HG03558 (cell line): ENCODE data around the gene MMS19.

Experiments
- ATAC-seq: cut with Tn5 transposase; IDR thresholded peaks from one replicate; pipeline ENCODE4 v1.9.1; 2021; ENCODE audit warnings: moderate number of reproducible peaks; ENCODE audit not compliant: unreplicated experiment; ENCODE audit errors: extremely low read depth

The MMS19 gene, protein sequence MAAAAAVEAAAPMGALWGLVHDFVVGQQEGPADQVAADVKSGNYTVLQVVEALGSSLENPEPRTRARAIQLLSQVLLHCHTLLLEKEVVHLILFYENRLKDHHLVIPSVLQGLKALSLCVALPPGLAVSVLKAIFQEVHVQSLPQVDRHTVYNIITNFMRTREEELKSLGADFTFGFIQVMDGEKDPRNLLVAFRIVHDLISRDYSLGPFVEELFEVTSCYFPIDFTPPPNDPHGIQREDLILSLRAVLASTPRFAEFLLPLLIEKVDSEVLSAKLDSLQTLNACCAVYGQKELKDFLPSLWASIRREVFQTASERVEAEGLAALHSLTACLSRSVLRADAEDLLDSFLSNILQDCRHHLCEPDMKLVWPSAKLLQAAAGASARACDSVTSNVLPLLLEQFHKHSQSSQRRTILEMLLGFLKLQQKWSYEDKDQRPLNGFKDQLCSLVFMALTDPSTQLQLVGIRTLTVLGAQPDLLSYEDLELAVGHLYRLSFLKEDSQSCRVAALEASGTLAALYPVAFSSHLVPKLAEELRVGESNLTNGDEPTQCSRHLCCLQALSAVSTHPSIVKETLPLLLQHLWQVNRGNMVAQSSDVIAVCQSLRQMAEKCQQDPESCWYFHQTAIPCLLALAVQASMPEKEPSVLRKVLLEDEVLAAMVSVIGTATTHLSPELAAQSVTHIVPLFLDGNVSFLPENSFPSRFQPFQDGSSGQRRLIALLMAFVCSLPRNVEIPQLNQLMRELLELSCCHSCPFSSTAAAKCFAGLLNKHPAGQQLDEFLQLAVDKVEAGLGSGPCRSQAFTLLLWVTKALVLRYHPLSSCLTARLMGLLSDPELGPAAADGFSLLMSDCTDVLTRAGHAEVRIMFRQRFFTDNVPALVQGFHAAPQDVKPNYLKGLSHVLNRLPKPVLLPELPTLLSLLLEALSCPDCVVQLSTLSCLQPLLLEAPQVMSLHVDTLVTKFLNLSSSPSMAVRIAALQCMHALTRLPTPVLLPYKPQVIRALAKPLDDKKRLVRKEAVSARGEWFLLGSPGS

DNA sequence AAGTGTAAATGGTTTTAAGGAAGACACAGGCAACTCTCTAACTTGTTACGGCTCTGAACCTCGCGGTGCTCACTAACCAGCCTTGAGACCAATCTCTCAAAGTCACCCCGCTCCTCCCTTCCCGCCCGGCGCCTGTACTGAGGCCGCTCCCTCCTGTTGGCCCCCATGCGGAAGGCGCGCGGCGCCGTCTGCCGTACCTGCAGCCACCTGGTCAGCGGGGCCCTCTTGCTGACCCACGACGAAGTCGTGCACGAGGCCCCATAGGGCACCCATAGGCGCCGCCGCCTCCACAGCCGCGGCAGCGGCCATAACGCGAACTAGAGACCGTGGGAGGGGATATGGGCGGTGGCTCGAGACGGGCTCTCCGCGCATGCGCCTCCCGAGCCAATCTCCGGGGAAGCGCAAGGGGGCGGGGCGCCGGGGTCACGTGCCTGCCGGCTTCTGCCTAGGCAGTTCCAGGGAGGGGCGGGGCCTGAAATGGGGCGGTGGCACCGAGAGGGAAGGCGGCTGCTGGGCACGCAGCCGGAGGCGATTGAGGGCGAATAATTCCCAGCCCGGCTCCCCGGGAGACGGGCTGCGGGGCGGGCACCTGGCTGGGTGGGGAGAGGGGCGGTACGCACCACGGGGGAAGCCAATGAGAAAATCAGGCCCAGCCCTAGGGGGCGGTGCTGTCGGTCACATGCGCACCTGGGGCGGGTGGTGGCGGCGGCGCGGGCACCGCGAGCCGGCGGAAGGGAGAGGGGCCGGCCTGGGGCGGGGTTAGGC is at the start of gene MMS19:
TSS of gene MMS19 (minus strand) at position 347 of the 765 bp plus-strand sequence. CDS start at position 309, 38 bp downstream.
- peak; percentile 74 for ATAC-seq

DNA sequence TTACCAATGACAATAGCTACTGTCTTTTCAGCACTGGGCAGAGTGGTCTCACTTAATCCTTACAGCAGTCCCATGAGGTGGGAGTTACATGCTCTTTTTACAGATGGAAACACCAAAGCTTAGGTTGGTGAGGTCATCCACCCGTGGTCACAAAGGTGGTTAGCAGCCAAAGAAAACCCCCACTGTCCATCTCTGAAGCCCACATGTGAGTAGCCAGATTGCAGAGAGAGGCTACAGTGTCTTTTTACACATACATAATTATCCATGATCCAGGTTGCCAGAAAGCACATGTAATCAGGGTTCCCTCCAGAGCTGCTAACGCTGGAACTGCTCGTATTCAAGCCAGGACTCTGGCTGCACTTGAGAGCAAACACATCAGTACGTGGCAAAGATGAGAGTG is 49.7 kb upstream of the MMS19 start:
- ATAC-seq, result no peak

DNA sequence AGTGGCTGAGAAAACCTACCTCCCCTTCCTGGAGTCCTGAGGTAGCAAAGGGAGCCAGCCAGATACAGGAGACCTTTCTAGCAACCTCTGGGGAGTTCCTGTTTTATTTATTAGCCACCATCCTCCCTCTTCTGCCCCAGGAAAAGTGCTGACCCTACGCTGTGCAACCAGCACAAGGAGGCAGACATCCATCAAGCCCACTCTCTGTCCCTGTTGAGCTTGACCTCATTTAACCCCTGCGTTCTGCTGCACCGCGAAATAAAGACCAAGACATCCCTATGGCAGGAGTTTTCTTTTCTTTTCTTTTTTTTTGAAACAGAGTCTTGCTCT is 49.0 kb upstream of the MMS19 start:
- no peak for ATAC-seq

DNA sequence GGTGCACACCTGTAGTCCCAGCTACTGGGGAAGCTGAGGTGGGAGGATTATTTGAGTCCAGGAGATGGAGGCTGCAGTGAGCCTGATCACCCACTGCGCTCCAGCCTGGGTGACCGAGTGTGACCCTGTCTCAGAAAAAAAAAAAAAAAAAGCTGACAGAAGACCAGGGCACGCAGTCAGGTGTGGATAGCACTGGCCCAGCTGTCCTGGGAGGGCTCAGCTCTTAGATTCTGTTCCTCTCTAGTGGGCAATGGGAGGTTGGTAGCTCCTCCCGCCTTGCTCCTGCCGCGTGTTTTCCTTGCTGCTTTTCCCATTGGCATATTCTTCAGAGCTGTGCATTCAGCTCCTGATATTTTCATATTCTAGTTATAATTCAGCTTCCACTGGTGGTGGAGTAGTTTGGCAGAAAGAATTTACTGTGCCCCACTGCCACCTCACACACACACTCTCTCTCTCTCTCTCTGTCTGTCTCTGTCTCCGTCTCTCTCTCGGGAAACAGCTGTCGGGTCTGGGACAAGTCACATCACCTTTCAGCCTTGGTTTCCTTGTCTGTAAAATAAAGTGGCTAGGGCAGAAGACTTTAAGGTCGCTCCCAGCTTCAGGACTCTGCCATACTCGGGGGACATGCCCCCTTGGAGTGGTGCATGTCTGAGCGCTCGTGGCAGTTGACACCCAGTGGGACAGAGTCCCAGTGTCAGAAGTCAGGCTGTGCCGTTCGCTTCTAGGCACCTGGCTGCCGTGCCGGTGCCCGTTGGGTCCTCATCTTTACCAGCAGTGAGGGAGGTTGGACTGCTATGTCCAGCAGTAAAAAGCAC is 48.4 kb upstream of the MMS19 start:
- ATAC-seq, result no peak

DNA sequence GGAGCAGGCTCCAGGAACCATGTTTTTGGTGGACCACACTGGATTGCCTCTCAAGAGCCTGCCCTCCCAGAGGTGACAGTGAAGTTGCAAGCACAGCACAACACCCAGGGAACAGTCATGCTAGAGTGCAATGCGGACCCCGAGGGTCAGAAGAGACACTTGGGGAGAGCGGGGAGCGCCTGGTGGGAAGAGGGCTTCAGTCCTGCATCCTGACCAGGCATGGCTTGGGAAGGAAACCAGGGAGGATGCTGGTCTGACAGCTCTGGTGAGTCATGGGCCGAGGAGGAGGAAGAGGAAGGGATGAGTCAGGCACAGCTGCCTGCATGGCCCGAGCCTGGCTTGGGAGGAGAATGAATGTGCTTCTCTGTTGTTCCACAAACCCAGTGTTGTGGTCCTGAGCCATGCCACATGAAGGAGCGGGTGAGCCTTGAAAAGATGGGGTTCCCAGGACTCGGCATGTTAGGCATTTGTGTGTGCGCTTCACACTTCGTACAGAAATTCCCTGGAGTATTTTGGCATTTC is 44.9 kb upstream of the MMS19 start:
- no peak for ATAC-seq

DNA sequence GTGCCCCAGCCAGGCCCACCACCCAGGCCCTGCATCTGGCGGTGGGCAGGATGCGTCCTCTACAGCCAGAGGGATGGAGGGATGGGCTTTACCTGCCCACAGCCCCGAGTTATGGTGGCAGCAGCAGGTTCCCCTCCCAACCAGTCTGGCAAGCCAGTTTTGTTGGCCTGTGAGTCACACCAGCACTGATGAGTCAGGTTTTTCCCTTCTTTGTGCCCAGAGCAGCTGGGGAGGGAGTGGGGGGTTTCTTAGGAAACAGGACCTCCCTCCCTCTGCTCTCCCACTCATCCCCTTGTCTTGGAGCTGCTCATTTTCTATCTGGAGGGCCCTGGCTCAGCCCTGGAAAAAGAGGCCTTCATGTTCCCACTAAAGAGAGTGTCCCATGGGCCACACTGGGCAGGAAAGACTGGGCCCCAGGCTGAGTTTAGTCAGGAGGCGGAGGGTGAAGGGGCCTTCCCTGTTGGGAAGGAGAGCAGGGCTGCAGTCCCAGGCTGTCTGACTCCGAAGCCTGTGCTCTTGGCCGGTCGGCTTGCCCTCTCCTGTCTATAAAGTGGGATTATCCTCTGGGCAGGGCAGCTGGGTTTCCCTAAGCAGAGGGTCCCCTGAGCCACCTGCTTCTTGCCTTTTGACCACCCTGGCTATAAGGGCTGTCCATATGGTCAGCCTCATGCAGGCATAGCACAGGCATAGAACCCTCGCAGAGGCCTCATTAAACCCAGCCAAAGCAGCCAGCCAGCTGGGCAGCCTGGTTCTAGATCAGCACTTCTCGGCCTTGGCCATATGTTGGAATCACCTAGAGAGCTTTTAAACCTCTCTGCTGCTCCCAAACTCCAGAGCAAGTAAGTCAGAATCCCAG is 44.2 kb upstream of the MMS19 start:
- no peak for ATAC-seq

DNA sequence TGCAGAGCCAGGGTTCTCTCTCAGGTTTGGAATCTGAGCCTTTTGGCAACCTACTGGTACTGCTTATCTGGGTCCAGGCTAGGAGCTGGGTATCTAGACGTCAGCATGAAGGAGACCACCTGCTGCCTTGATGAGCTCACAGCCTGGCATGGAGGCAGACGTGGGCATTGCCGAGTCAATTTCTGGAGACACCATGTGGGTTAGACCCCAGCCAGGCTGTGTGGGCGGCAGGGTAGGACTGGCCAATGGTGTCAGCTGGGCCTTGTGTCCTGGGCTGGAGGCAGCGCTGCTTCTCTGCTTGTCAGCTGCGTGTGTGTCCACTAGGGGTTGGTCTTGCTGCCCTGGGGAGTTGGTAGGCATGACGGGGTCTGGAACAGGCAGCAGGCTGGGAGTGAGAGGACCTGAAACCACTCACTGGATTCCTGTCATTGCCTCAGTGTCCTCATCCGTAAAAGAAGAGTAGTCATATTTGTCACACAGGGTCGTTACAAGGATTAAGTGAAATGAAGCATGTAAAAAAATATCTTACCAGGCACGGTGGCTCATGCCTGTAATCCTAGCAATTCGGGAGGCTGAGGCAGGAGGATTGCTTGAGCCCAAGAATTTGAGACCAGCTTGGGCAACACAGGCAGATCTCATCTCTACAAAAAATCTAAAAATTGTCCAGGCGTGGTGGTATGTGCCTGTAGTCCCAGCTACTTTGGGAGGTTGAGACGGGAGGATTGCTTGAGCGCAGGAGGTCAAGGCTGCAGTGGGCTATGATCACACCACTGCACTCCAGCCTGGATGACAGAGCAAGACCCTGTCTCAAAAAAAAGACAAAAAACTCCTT is 42.7 kb upstream of the MMS19 start:
- no peak for ATAC-seq

DNA sequence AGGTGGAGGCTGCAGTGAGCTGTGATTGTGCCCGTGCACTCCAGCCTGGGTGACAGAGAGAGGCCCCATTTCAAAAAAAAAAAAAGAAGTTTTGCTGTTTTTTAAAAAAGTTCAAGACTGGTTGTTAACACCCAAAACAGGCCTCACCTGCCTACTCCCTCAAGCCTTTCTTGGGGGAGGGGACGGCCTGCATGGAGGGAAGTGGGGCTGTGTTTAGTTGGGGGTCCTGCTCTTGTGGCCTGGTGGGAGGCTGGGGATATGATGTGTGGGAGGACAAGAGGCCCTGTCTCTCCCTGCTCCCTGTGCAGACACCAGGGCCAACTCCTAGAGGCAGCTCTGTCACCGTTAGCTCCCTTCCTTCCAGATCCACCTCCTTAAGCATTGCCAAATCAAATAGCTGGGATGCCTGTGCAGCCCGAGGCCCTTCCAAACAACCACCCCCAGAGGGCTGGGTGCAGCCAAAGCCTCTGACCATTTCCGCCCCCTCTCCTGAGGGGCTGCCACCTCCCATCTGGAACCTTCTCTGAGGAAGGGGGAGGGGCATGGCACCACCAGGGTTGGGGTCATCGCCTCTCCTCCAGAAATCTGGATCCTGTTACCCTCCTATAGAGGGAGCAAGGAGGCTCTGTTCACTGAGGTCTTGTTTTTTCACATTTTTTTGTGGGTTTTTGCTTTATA is 41.4 kb upstream of the MMS19 start:
- ATAC-seq, result no peak

DNA sequence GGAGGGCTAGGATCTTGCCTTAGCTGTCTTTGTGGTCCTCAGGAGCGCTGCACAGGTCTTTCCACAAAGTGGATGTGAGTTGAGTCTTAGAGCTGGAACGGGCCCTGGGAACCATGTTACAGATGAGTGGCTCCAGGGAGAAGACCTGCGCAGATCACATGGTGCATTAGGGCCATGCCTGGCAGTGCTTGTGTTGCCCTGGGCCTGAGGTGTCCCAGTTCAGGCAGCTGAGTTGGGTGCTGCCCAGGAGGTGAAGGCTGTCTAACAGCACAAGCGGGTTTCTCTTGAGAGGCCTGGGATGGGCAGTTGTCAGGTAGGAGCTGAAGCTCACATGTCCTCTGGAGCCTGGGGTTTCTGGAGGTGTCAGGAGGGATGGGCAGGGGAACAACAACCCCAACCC is 40.6 kb upstream of the MMS19 start:
- ATAC-seq, result no peak

DNA sequence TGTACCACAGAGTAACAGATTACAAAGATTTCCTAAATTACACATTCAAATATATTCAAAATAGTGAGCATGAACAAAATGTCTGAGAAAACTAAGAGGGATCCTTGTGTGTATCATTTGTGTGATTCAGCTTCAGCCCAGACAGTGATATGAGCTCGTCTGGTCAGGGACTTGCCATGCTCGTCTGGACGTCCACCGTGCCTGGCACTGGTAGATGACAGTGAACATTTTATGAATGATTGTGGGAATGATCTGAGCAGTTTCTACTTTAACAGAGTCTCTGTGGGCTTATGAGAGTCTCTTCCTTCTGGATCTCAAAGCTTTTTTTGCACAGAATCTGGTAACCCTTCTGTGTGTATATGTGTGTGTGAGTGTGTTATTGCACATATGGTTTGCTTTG is 40.2 kb upstream of the MMS19 start:
- no peak for ATAC-seq

DNA sequence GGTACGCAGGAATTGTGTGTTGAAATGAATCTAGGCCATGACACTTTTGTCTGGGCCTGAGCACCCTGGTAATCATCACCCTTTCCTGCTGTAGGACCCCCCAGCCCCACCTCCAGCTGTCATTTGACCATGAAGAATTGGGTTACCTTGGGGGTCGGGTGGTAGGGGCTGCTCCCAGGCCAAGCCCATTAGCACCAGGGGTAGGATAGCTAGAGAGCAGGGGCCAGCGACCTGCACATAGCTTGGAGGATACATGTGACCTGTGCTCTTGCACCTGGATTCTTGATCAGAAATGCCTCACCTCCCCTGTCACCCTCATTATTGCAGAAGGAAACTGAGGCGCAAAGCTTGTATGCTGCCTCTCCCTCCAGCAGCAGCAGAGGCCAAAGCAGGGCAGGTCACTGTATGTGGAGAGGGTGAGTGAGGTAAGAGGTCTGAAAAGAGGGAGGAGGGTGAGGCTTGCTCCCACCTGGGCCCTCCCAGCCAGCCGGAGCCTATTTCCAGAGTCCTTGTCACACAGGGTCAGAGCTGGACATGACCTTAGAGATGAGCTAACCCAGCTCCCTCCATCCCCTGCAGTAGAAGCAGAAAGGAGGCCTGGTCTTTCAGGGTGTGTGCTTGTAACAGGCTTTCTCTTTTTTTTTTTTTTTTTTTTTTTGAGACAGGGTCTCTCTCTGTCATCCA is 39.1 kb upstream of the MMS19 start:
- no peak for ATAC-seq

DNA sequence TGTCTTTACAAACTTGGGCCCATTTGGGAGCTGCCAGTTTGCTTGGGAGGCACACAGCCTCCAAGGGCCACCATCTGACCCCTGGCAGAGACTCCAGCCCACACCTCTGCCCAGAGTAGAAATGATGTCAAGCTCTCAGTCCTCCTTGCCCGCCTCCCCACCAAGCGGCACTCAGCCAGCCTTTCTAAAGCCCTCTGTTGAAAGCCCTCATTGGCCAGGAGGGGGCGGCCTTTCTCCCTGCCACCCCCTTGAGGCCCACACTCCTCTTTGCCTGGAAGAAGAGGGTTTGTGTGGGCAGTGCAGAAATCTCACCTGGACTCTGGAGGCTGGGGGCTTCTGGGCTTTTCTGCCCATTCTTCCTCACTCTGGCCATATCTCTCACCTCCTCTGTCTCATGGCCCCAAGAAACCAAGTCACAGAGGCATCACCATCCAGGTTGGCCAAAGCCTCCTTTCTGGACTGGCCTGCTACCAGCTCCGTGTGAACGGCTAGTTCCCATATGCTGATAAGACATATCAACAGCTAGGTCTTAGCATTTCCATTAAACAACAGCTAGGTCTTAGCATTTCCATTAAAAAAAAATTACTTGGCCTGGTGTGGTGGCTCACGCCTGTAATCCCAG is 36.6 kb upstream of the MMS19 start:
- no peak for ATAC-seq

DNA sequence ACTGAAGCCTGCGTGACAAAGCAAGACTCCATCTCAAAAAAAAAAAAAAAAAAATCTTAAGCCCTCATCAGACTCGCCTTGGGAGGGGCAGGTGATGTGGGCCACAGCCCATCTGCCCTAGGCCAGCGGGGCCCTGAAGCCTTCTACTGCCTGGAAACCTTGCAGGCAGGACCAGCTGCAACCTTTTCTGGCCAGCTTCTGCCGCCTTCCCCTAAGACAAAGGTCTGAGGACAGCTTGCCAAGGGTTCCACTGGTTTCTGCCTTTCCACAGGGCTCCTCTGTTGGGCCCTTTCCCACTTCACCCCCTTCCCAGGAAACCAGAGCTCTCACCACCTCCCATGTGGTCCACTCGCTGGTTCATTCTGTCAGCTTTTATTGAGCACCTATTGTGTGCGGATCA is 35.7 kb upstream of the MMS19 start:
- ATAC-seq, result no peak

DNA sequence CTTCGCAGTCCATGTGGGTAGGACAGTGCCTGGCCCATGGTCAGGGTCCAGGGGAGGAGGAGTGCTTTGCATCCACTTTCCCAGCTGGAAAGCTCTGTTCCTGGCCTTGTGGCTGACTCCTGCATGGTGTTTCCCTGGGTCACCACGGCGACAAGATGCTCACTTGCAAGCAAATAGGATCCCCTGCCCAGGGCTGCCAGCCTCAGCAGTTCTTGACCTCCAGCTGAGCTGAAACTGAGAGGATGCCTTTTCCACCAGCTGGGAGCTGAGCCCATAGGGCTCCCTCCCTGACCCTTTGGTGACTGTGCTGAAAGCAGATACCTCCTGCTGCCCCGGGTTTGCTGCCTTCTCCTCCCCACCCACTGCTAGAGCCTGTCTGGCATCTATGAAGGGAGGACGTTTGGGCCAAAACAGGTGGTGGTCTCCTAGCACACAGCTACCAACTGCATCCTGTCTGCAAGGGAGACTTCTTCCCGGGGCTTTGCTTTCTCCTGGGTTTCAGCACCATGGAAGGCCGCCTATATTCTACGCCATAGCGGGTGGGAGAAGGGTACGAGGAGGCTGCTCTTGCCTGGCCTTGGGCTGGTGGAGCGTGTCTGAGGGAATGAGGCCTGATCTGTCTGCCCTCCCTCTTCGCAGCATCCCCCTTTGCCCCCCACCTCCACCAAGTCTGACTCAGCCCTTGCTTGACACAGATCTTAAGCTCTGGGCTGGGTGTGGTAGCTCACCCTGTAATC is 34.9 kb upstream of the MMS19 start:
- no peak for ATAC-seq

DNA sequence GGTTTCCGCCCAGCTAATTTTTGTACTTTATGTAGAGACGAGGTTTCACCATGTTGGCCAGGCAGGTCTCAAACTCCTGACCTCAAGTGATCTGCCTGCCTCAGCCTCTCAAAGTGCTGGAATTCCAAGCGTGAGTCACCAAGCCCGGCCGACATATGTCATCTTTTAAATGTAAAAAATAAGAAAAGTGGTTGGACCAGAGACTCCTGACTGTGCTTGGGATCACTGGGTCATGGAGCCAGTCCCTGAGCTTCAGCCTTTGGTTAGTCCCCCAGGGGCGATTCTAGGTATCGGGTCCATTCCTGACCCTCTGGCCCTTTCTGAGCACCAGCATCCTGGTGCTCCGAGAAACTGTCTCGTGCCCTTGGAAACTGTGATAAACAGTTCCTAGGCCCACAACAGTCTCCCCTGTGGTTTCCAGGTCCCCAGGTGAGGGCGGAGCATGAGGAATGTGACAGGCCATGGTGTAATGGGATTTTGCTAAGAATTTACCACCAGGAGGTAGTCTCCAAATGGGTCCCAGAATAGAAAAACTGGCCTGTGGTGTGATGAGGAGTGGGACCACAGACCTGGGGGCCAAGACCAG is 33.3 kb upstream of the MMS19 start:
- ATAC-seq, result no peak
